Measurements from ENCODE around the gene BABAM2. TPM values are rescaled to one million over a fixed set of nuclear protein-coding genes. Genes with fewer than 3 reads are reported as not detected.

BABAM2 gene
- total RNA-seq, 3 donors from 2014 or later = 34.8 to 42.4 (median 41.3) TPM

DNA sequence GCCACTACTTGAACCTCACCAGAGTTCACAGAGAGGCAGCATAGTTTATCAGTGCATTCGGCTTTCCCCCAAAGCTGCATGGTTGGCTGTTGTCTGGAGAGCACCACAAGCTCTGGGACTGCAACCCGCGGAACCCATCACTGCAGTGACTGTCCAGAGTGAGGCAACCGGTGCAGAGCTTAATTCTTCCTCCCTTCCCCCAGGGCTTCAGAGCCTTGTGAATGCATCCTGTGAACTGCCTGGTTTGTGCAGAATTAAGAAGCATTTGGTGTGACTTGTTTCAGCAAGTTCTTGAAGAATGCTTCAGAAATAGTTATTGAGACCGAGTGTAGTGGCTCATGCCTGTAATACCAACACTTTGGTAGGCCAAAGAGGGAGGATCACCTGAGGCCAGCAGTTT is 402.9 kb downstream of the BABAM2 start:
- Histone ChIP-seq H3K9me3 (no peaks in the 10 kb centered on the region), H3K36me3 (ENCODE audit: low read depth) (no peaks in the 10 kb centered on the region), H3K4me1 (ENCODE audit: low read depth) (no peaks in the 10 kb centered on the region), H3K4me3 (no peak overlapping the region)
- intact Hi-C loops (cut with DNase I, micrococcal nuclease) = no loop called here
- ATAC-seq = no peak
- no peak for TF ChIP-seq CTCF (IDR thresholded peaks at IDR 0.05)
- DNase-seq = no peak

DNA sequence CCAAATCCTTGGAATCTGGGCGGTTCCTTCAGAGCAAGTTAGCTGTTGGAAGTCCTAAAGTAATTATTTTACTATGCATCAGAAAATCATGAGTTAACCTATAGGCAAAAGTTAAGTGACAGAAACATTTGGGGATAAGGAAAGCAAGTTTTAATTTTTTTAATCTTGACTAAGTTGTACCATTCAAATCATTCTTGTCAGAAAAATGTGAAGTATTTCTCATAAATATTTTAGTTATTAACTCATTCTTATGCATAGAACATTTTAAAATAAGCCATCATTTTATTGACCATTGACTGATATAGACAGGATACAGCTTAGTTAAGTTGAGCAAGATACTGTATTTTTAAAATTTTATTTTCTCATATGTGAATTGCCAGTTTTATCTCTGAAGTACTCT is 403.9 kb downstream of the BABAM2 start:
- DNase-seq (no peak), ATAC-seq (no peak)
- Histone ChIP-seq H3K36me3 (ENCODE audit: low read depth) (no peaks in the 10 kb centered on the region), H3K4me1 (ENCODE audit: low read depth) (no peaks in the 10 kb centered on the region), H3K4me3 (no peak overlapping the region), H3K9me3 (no peaks in the 10 kb centered on the region)
- intact Hi-C loops (cut with DNase I, micrococcal nuclease) = no loop called here
- TF ChIP-seq CTCF (IDR thresholded peaks at IDR 0.05) = no peak

DNA sequence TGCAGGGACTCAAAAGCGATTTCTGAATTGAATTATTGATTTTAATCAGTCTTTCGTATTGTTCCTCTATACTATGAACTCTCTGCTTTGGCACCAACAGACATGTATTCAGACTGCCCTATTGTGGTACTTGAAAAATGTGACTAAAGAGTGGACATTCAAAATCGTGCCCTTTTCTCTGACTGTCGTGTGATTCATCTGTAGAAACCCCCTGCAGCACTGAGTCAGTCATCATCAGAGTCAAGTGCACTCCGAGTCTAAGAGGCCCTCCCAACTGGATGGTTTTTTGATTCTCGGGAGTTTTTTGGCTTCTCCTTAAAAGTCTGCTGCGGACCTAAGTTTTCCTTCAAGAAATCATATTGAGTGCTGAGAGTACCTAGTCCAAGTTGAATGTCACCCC is 405.7 kb downstream of the BABAM2 start:
- Histone ChIP-seq H3K36me3 (ENCODE audit: low read depth) (no peaks in the 10 kb centered on the region), H3K9me3 (no peaks in the 10 kb centered on the region), H3K4me3 (no peak overlapping the region), H3K4me1 (ENCODE audit: low read depth) (no peaks in the 10 kb centered on the region)
- TF ChIP-seq CTCF (IDR thresholded peaks at IDR 0.05) = no peak
- intact Hi-C loops (cut with DNase I, micrococcal nuclease) = no loop called here
- ATAC-seq = no peak
- DNase-seq = no peak

- TF ChIP-seq CTCF (IDR thresholded peaks at IDR 0.05) = no peak
- no peaks in the 10 kb centered on the region for H3K4me1 ChIP-seq (ENCODE audit: low read depth)
- no peak overlapping the region for H3K4me3 ChIP-seq
- ATAC-seq = no peak
- intact Hi-C loops (cut with DNase I, micrococcal nuclease) = no loop called here
- DNase-seq = no peak
- H3K36me3 ChIP-seq (ENCODE audit: low read depth) = no peaks in the 10 kb centered on the region
- no peaks in the 10 kb centered on the region for H3K9me3 ChIP-seq
These were observed 406.4 kb downstream of the BABAM2 start for GRCh38 chr2:28296904-28297303.

DNA sequence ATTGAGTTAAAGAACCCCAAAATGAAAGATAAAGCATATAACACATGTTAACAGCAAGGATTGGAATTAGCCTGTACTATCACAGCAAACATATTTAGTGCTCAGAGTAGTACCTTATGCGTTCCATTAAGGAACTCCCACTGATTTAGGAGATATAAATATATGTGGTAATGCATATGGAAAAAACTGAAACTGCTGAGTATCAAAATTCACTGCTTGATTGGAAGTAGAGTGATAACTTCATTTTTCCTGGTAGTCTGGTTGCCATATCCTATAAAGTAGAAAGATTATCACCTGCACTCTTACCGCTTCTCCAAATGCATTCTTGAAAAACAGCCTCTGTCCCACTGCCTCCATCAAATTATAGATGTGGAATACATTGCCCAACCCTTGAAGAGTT is 407.0 kb downstream of the BABAM2 start:
- ATAC-seq (no peak), DNase-seq (no peak)
- Histone ChIP-seq H3K4me3 (no peak overlapping the region), H3K4me1 (ENCODE audit: low read depth) (no peaks in the 10 kb centered on the region), H3K36me3 (ENCODE audit: low read depth) (no peaks in the 10 kb centered on the region), H3K9me3 (no peaks in the 10 kb centered on the region)
- TF ChIP-seq CTCF (IDR thresholded peaks at IDR 0.05) = no peak
- intact Hi-C loops (cut with DNase I, micrococcal nuclease) = no loop called here

GRCh38 chr2:28298406-28298805 is 407.9 kb downstream of the BABAM2 start:
- Histone ChIP-seq H3K36me3 (ENCODE audit: low read depth) (no peaks in the 10 kb centered on the region), H3K4me3 (no peak overlapping the region), H3K4me1 (ENCODE audit: low read depth) (no peaks in the 10 kb centered on the region), H3K9me3 (no peaks in the 10 kb centered on the region)
- intact Hi-C loops (cut with DNase I, micrococcal nuclease) = no loop called here
- TF ChIP-seq CTCF (IDR thresholded peaks at IDR 0.05) = no peak
- no peak for DNase-seq
- ATAC-seq = no peak

All from mucosa of descending colon (tissue), 3 donors.